Type B pancreatic cell (in vitro differentiated cells): Measurements from ENCODE around the gene LIMS2. TPM values are rescaled to one million over a fixed set of nuclear protein-coding genes. Genes with fewer than 3 reads are reported as not detected.

Source experiments
- DNase-seq: peaks from one replicate; pipeline ENCODE4 v3.0.0; 2021; ENCODE audit warnings: mixed read lengths; ENCODE audit not compliant: unreplicated experiment; ENCODE audit errors: extremely low spot score
- H3K27ac Mint-ChIP-seq: 2 replicates; pipeline ENCODE4 v1.8.0; 2021; ENCODE audit warnings: mild to moderate bottlenecking, mixed read lengths
- H3K27me3 Mint-ChIP-seq: 2 replicates; pipeline ENCODE4 v1.8.0; 2021; ENCODE audit warnings: mixed read lengths
- H3K36me3 Mint-ChIP-seq: 2 replicates; pipeline ENCODE4 v1.8.0; 2021; ENCODE audit warnings: mixed read lengths
- H3K4me1 Mint-ChIP-seq: one replicate; pipeline ENCODE4 v1.8.0; 2021; ENCODE audit warnings: mixed read lengths; ENCODE audit not compliant: unreplicated experiment
- H3K4me3 Mint-ChIP-seq: 2 replicates; pipeline ENCODE4 v1.8.0; 2021; ENCODE audit warnings: mild to moderate bottlenecking, mixed read lengths
- H3K9me3 Mint-ChIP-seq: 2 replicates; pipeline ENCODE4 v1.8.0; 2021; ENCODE audit warnings: mixed read lengths
- CTCF ChIP-seq: fragments of 200-600 bp; sonication (generic); conservative IDR thresholded peaks from 2 replicates; pipeline ENCODE4 v1.5.0; 2021; ENCODE audit warnings: antibody characterized with exemption, mild to moderate bottlenecking
- total RNA-seq: library from RNA; stranded (reverse); gene quantifications from 2 replicates; pipeline ENCODE4 v1.2.1, GENCODE V29; 2021; ENCODE audit warnings: low replicate concordance

The LIMS2 gene
- total RNA-seq, 1 donor from 2014 or later = 13.1 TPM

GRCh38 chr2:127634626-127635379 lies 40.5 kb downstream of the LIMS2 start:
- H3K4me1 Mint-ChIP-seq = no peaks in the 10 kb centered on the region
- no peak overlapping the region for H3K4me3 Mint-ChIP-seq
- H3K27me3 Mint-ChIP-seq = no peaks in the 10 kb centered on the region
- TF ChIP-seq CTCF = no peak
- DNase-seq = no peak
- H3K27ac Mint-ChIP-seq = no peak overlapping the region
- H3K36me3 Mint-ChIP-seq = no peaks in the 10 kb centered on the region
- H3K9me3 Mint-ChIP-seq = no peaks in the 10 kb centered on the region

GRCh38 chr2:127634066-127634617 lies 41.2 kb downstream of the LIMS2 start:
- H3K36me3 Mint-ChIP-seq = no peaks in the 10 kb centered on the region
- no peak for DNase-seq
- TF ChIP-seq CTCF = no peak
- H3K27ac Mint-ChIP-seq = no peak overlapping the region
- H3K4me1 Mint-ChIP-seq = no peaks in the 10 kb centered on the region
- H3K27me3 Mint-ChIP-seq = no peaks in the 10 kb centered on the region
- no peaks in the 10 kb centered on the region for H3K9me3 Mint-ChIP-seq
- H3K4me3 Mint-ChIP-seq = no peak overlapping the region

GRCh38 chr2:127633556-127634065 lies 41.7 kb downstream of the LIMS2 start:
- H3K9me3 Mint-ChIP-seq = no peaks in the 10 kb centered on the region
- H3K4me3 Mint-ChIP-seq = no peak overlapping the region
- H3K27me3 Mint-ChIP-seq = no peaks in the 10 kb centered on the region
- H3K27ac Mint-ChIP-seq = no peak overlapping the region
- TF ChIP-seq CTCF = no peak
- no peak for DNase-seq
- no peaks in the 10 kb centered on the region for H3K4me1 Mint-ChIP-seq
- H3K36me3 Mint-ChIP-seq = no peaks in the 10 kb centered on the region

GRCh38 chr2:127632592-127633489 lies 42.5 kb downstream of the LIMS2 start:
- H3K4me1 Mint-ChIP-seq = no peaks in the 10 kb centered on the region
- H3K4me3 Mint-ChIP-seq = no peak overlapping the region
- no peak for TF ChIP-seq CTCF
- H3K9me3 Mint-ChIP-seq = no peaks in the 10 kb centered on the region
- H3K27me3 Mint-ChIP-seq = no peaks in the 10 kb centered on the region
- no peaks in the 10 kb centered on the region for H3K36me3 Mint-ChIP-seq
- no peak for DNase-seq
- H3K27ac Mint-ChIP-seq = no peak overlapping the region

GRCh38 chr2:127631997-127632581 lies 43.2 kb downstream of the LIMS2 start:
- H3K36me3 Mint-ChIP-seq = no peaks in the 10 kb centered on the region
- H3K9me3 Mint-ChIP-seq = no peaks in the 10 kb centered on the region
- H3K27me3 Mint-ChIP-seq = no peaks in the 10 kb centered on the region
- TF ChIP-seq CTCF = no peak
- H3K27ac Mint-ChIP-seq = no peak overlapping the region
- H3K4me3 Mint-ChIP-seq = no peak overlapping the region
- no peak for DNase-seq
- H3K4me1 Mint-ChIP-seq = no peaks in the 10 kb centered on the region
